Stimulated activated CD4-positive, alpha-beta T cell treated with anti-CD3 and anti-CD28 coated beads, Interleukin-1b, Interleukin-23, amount 100 ng/mL, for 48 hours (primary cell): ENCODE measurements around the gene ABO.
"Not testable (repeated sequence)": the region's sequence is repeated elsewhere in the genome, so short reads cannot be mapped to it uniquely, and the experiment has no call there.

ENCODE experiments used
- DNase-seq: peaks from one replicate; pipeline ENCODE4 v3.0.0-alpha.2; 2020

Gene ABO

DNA sequence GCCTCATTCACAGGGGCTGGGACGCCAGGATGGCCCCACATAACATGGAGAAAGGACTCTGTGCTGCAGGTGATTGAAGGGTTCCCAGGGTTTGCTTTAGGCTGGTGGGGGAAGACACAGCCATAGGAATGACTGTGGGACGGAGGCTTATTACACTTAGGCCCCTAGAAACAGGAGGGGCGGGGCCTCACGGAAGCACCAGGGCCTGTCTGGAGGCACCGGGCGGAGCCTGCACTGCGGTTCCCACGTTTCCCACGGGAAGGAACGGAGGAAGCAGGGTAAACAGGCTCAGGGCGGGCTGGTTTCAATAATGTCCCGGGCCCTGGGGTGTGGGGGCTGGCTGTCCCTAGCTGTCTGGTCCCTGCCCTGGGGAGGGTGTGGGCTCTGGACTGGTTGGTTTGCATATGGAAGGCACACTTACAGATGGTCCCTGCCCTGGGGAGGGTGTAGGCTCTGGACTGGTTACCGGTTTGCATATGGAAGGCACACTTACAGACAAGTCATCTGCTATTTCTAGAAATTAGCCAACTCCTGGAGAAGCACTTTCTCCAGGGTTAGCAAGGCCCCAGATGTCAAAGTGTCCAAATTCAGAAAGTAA lies 51.7 kb downstream of the ABO start:
- DNase-seq, result not testable (repeated sequence)

- DNase-seq, result not testable (repeated sequence)
These were observed 53.0 kb downstream of the ABO start for GRCh38 chr9:133221994-133222393.

DNA sequence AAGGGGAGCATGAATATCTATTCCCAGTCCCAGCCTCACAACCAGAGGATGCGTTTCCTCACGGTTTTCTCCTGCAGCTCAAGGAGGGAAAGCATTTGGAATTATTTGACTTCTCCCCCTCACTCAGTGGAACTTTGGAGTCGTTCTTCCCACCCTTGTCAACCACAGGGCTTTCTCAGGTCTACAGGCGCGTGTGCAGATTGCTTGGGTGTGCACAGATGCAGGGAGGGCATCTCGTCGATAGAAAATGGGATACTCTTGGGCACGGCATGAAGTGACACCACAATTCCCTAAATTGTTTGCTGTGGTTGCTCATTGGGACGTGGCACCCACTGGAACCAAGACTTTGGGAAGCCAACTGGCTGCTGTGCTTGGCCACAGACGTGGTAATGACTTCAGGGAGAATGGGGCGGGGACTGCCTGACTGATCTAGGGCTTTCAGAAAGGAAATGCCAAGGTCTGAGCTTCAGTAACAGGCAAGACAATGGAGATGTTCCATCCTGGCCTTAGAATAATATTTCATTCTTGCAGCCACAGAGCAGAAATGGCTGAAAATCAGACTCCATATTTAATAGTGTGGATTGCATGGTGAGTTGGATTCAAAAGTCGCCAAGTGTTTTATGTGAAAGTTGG lies 53.7 kb downstream of the ABO start:
- no peak for DNase-seq

GRCh38 chr9:133218049-133218975 lies 56.7 kb downstream of the ABO start:
- DNase-seq, result not testable (repeated sequence)

- DNase-seq, result not testable (repeated sequence)
These were observed 57.5 kb downstream of the ABO start for GRCh38 chr9:133217333-133217988.

DNA sequence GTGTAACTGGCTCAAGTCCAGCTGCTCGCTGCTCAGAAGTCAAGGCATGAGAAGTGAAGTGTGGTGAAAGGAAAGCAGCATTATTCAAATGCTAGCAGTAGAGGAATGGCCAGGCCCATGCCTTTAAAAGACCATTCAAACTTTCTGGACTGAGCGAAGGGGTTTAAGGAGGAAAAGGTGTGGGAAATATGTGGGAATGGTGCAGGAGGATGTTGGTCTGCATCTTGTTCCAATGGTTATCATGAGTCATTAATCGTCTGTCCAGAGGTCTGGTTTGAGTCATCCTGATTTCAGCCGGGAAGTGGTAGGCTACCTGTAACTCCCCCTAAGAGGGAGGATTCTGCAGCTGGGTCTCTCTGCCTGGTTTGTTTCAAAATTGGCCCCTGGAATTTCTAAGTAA lies 60.7 kb downstream of the ABO start:
- DNase-seq, result not testable (repeated sequence)

DNA sequence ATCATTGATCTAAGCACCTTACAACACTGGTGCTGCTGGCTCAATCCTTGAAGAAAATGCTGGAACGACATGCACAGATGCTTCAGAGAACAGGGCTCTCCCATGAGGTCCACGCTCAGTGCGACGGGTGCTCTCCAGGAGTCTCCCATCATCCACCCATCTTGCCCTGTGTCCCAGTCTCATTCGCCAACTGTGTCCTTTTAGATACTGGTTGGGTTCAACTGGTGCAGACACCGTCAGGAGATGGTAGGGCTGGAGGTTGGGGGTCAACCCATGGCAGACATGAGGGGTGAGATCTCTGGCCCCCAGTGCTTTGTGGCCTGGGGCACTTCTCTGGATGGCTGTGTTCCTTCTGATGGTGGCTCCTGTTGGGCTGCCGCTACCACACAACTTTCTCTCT lies 64.4 kb downstream of the ABO start:
- DNase-seq, result no peak

GRCh38 chr9:133210202-133210532 lies 64.8 kb downstream of the ABO start:
- no peak for DNase-seq

- not testable (repeated sequence) for DNase-seq
These were observed 65.4 kb downstream of the ABO start for GRCh38 chr9:133209327-133210201.

GRCh38 chr9:133208880-133209300 lies 66.1 kb downstream of the ABO start, which contains the start of gene OBP2B:
TSS of gene OBP2B (minus strand) at chr9:133209250. CDS start at chr9:133209199, 51 bp downstream.
- not testable (repeated sequence) for DNase-seq

DNA sequence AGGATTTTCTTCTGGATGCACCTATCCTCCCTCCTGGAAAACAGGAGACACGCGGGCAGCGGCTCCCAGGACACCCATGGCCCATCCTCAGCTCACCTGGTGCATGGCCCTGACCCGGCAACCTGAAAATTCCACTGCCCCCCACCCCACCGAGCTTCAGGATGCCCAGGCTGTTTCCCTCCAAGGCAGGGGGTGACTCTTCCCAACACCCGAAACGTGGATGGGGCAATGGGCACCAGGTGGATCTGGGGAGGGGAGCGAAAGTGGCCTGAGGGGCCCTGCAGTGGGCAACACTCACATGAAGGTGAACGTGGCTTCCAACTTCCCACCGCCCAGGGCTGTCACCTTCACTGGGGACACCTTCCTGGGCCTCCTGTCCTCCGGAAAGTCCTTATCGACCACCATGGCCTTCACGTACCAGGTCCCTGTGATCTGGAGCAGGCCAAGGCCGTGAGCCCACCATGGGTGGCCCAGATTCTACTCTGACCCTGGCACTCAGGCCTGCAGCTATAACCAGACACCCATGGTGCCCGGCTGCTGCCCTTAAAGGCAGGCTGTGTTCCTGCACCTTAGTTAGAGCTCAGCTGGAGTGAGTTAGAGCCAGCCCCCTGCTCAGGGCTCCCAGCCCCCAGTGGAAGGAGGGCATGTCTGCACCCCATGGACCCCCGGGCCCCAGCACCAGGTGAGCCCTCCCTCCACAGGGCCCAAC lies 66.7 kb downstream of the ABO start:
- not testable (repeated sequence) for DNase-seq

DNA sequence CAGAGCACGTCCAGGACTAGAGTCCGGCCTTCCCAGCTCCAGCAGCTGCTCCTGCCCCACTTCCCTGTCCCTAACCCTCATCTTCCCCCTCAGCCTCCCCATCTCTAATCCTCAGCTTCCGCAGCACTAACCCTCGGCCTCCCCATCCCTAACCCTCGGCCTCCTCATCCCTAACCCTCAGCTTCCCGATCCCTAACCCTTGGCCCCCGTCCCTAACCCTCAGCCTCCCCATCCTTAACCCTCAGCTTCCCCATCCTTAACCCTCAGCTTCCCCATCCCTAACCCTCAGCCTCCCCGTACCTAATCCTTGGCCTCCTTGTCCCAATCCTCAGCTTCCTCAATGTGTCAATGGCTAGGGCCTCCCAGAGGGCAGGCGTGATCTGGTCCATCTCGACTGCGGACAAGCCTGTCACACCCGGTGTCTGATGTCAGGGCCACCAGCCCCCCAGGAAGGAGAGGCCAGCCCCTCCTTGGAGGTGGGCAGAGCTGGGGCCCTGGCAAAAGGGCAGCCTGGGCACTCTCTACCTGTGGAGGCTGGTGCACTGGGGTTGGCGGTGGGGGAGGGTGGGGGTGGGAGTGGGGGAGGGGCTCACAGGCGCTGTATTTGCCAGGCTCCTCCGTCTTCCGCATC lies 67.3 kb downstream of the ABO start:
- DNase-seq, result no peak

- no peak for DNase-seq
These were observed 67.9 kb downstream of the ABO start for GRCh38 chr9:133207021-133207531.

DNA sequence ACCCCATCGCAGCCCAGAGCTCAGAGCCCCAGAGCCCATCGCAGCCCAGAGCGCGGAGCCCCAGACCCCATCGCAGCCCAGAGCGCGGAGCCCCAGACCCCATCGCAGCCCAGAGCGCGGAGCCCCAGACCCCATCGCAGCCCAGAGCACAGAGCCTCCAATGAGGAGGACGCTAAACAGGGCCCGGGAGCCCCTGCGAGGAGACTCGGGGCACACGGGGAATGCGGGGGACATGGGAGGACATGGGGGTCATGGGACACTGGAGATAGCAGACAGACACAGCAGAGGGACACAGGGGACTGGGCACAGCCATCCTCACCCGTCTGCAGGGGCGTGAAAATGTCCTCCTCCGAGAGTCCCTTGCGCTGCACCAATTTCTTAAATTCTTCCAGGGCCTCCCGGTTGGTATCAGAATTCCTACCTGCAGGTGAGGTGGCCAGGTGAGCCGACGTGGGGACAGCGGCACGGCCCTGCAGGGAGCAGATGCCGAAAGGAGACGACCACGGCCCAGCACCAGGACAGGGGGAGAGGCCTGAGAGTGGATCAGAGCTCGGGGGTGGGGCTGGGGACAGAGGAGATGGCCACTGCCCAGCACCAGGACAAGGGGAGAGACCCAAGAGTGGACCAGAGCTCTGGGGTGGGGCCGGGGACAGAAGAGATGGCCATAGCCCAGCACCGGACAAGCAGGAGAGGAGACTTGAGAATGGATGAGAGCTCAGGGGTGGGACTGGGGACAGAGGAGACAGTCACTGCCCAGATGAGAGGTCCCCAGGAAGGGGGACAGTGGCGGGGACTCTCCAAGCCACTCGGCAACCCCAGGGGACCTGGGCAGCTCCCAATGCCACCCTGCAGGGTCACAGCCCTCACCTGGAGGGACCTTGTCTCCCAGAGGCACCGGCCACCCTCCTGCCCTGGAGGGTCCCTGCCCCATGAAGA lies 68.7 kb downstream of the ABO start:
- DNase-seq, result no peak

GRCh38 chr9:133205481-133205887 lies 69.5 kb downstream of the ABO start:
- DNase-seq, result not testable (repeated sequence)
